NT2/D1 (cell line): ENCODE measurements around the gene TTC16.

Experiments used
- SUZ12 ChIP-seq: IDR thresholded peaks from 2 replicates; pipeline ENCODE4 v1.6.1; 2011; ENCODE audit not compliant: insufficient read length, insufficient read depth; ENCODE audit errors: extremely low read depth
- YY1 ChIP-seq: IDR thresholded peaks from 2 replicates; pipeline ENCODE4 v1.6.1; 2011; ENCODE audit not compliant: insufficient read length, insufficient read depth

DNA sequence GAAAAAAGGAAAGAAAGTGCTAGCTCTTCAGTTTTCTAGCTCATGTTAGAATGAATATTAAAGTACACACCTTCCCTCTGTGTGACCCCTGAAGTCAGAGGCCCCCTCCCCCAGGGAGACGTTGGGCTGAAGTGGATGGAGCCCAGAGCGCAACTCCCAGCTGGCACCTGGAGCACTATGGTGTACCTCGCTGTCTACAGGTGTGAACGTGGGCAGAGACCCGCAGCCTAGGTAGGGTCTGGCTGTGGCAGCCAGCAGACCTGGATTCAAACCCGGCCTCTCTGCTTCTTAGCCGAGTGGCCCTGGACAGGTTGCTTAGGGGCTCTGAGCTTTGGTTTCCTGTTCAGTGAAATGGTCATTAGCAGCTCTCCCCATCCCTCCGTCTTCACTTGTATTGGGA is 12.9 kb downstream of the TTC16 start:
- TF ChIP-seq YY1 = no peak
- TF ChIP-seq SUZ12 = no peak
